NCI-H226 (cell line): Measurements from ENCODE around the gene IFNA4.
"Not testable (repeated sequence)": the region's sequence is repeated elsewhere in the genome, so short reads cannot be mapped to it uniquely, and the experiment has no call there.

Experiments used
- DNase-seq: peaks from one replicate; pipeline ENCODE4 v3.0.0-alpha.2; 2015

The IFNA4 gene

DNA sequence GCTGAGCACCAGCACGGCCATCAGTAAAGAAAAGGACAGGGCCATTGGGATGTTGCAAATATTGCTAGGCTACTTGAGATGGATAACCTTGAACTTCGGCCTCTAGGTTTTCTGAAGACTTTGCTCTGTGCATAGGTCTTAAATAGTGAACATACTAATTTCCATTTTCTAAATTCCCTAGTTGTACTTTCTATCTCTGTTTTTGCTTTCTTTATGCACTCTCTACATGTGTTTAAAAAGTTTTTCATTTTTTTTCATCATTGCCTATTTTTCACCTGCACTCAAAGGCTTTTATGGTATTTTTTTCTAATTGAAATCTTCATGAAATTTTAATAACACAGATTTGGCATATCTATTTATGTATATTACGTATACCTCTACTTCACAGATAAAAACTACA is at the start of gene IFNA4:
Gene IFNA4, minus strand, starts transcription at position 101 of the 400 bp plus-strand sequence. Its CDS starts 56 bp downstream, at position 45.
- not testable (repeated sequence) for DNase-seq

DNA sequence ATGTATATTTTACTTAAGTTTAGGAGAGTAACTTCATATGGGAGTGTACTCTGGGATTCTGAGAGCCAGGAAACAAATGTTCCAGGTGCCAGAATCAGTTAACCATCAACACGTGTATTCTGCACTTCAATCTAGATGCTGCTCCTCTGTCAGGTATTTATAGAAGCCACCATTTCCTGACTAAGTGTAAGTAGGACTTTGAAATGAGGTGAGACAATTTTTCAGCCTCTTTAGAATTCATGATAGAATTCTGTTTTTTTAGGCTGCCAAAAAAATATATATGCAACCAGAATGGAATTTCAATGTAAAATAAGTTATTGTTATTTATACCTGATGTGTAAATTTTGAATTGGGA is 49.0 kb upstream of the IFNA4 start:
- DNase-seq: not testable (repeated sequence)

DNA sequence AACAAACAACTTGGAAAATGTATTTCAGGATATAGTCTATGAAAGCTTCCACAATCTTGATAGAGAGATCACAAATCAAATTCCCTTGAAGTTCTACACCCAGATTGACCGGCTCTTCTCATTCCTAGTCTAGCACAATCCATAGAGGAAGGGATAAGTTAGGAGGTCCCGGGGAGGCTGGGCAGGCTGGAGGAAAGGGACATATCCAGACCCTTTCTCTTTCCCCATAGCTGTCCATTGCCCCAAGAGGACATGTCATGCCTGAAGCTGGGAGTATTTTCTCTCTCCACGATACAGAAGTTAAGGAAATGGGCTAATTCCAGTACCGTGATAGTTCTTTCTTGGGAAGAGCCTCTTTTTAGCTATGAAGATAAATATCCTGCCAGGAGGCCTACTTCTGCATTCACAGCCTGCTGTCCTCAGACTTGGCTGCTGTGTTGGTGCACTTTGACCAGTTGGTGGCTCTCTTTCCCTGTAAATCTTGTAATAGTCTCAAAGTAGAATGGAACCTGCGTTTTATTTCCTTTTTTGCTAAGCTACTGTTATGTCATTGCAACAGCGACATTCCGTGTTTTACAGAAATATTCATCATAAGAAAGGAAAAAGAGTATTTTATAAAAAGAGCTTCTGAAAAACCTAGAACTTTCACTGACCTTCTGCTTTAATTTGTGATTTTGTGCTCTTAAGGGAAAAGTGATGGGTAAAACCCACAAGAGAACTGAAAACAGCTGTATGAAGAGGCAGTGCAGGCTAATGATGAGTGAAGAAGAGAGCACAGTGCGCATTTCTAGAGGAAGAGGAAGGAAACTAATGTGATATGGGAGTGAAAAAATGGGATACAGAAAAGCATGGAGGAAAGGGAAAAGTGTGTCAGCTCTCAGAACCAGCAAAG is 48.3 kb upstream of the IFNA4 start:
- DNase-seq: not testable (repeated sequence)

DNA sequence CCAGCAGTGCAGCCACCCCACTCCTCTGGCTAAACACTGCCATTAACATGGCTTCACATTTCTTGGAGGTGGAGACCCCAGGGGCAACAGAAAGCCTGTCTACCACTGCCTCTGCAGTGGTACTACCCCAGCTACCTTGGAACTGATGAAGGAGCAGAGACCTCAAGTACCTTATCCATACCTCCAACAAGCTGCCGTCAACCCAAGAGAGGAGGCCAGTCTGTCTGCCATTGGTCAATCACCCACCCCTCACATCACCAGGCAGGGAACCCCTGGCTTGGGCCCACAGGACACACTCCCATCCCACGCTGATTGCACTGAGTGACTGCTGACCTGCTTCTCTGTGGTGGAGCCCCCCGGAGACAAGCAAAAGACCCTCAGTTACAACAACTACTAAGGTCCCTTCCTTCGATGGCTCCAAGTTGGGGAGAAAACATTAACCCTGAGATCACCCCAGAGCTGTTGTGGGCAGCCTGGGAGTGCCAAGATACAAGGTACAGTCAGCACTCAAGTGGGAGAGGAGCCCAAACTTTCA is 46.8 kb upstream of the IFNA4 start:
- DNase-seq: no peak

DNA sequence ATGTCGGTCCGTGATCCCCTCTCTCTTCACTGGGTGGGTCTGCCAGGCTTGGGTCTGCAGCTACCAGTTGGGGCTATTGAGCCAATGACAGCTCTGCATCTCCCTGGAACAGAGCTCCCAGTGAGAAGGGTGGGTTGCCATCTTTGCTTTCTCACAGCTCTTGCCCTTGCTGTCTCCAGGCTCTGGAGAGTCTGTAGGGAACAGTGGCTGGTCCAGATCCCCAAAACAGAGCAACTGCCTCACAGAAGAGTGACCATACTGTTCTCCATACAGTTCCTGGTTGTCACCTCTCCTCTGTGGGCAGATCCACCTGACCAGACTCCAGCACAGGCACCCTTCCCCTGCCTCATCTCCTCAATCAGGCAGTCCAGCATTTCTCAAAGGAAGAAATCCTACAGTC is 45.9 kb upstream of the IFNA4 start:
- no peak for DNase-seq

DNA sequence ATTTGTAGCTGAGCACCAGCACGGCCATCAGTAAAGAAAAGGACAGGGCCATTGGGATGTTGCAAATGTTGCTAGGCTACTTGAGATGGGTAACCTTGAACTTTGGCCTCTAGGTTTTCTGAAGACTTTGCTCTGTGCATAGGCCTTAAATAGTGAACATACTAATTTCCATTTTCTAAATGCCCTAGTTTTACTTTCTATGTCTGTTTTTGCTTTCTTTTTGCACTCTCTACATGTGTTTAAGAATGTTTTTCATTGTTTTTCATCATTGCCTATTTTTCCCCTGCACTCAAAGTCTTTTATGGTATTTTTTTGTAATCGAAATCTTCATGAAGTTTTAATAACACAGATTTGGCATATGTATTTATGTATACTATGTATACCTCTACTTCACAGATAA is 40.7 kb upstream of the IFNA4 start, which contains the start of gene IFNA17:
Gene IFNA17, minus strand, starts transcription at position 101 of the 400 bp plus-strand sequence. Its CDS starts 49 bp downstream, at position 52.
- DNase-seq: no peak

DNA sequence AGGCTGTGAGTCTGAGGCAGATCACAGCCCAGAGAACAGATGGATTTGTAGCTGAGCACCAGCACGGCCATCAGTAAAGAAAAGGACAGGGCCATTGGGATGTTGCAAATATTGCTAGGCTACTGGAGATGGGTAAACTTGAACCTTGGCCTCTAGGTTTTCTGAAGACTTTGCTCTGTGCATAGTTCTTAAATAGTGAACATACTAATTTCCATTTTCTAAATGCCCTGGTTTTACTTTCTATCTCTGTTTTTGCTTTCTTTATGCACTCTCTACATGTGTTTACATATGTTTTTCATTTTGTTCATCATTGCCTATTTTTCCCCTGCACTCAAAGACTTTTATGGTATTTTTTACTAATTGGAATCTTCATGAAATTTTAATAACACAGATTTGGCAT is 29.8 kb upstream of the IFNA4 start, which contains the start of gene IFNA16:
Gene IFNA16, minus strand, starts transcription at position 101 of the 400 bp plus-strand sequence. Its CDS starts 6 bp downstream, at position 95.
- not testable (repeated sequence) for DNase-seq

DNA sequence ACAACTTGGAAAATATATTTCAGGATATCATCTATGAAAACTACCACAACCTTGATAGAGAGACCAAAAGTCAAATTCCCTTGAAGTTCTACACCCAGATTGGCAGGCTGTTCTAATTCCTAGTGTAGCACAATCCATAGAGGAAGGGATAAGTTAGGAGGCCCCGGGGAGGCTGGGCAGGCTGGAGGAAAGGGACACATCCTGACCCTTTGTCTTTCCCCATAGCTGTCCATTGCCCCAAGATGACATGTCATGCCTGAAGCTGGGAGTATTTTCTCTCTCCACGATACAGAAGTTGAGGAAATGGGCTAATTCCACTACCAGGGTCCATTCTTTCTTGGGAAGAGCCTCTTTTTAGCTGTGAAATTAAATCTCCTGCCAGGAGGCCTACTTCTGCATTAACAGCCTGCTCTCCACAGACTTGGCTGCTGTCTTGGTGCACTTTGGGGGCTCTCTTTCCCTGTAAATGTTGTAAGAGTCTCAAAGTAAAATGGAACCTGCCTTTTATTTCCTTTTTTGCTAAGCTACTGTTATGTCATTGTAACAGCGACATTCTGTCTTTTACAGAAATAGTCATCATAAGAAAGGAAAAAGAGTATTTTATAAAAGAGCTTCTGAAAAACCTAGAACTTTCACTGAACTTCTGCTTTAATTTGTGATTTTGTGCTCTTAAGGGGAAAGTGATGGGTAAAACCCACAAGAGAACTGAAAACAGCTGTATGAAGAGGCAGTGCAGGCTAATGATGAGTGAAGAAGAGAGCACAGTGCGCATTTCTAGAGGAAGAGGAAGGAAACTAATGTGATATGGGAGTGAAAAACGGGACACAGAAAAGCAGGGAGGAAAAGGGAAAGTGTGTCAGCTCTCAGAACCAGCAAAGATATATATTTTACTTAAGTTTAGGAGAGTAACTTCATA is 26.3 kb upstream of the IFNA4 start:
- DNase-seq: not testable (repeated sequence)

DNA sequence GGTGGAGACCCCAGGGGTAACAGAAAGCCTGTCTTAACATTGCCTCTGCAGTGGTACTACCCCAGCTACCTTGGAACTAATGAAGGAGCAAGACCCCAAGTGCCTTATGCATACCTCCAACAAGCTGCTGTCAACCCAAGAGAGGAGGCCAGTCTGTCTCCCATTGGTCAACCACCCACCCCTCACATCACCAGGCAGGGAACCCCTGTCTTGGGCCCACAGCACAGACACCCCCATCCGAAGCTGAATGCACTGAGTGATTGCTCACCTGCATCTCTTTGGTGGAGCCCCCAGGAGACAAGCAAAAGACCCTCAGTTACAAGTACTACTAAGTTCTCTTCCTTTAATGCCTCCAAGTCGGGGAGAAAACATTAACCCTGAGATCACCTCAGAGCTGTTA is 24.8 kb upstream of the IFNA4 start:
- not testable (repeated sequence) for DNase-seq

DNA sequence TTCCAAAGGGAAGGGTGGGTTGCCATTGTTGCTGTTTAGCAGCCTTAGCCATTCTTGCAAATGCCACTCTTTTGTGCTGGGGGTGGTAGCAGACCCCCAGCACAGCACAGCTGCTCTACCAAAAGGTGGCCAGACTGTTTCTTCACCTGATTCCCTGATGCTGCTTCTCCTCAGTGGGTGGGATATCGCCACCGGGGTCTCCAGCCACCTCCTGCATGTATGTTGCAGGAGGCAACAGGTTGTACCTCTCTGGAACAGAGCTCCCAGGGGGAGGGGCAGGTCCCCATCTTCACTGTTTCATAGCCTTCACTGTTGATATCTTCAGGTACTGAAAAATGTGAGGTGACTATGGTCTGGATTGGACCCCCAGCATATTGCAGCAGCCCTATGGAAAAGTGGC is 23.4 kb upstream of the IFNA4 start:
- DNase-seq: not testable (repeated sequence)

DNA sequence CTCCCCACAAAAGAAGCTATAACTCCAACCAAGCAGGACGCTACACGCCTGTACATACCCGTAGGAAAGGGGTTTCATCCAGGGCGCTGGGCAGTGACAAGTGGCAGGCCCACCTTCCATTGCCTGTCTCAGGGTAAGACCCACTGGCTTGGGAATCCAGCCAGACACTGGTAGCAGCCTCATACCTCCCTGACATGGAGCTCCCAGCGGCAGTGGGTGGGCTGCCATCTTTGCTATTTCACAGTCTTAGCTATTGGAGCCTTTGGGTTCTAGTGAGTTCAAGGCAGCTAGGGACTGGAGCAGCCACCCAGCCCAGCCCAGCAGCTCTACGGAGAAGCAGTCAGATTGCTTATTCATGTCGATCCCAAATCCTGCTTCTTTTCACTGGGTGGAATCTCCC is 22.9 kb upstream of the IFNA4 start:
- no peak for DNase-seq

DNA sequence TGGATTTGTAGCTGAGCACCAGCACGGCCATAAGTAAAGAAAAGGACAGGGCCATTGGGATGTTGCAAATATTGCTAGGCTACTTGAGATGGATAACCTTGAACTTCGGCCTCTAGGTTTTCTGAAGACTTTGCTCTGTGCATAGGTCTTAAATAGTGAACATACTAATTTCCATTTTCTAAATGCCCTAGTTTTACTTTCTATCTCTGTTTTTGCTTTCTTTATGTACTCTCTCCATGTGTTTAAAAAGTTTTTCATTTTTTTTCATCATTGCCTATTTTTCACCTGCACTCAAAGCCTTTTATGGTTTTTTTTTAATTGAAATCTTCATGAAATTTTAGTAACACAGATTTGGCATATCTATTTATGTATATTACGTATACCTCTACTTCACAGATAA is 19.7 kb upstream of the IFNA4 start, which contains the start of gene IFNA10:
Gene IFNA10, minus strand, starts transcription at position 101 of the 400 bp plus-strand sequence. Its CDS starts 46 bp downstream, at position 55.
- DNase-seq: not testable (repeated sequence)

DNA sequence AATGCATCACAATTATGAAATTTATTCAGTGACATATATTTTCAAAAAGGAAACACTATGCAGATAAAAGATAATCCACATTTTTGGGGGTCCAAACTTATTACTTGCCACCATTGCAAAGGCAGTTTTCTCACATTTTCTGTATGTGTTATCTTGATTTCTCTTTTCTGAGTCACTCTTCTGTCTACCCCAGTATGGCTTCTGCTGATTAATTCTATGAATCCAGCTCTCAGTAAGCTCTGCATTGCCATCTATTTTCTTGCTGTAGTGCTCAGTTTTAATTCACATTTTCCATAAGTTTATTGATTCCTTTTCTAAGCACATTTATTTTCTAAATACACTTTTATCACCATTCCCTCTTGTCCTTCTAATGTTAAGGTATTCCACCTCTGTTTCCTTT is 17.8 kb upstream of the IFNA4 start:
- no peak for DNase-seq

DNA sequence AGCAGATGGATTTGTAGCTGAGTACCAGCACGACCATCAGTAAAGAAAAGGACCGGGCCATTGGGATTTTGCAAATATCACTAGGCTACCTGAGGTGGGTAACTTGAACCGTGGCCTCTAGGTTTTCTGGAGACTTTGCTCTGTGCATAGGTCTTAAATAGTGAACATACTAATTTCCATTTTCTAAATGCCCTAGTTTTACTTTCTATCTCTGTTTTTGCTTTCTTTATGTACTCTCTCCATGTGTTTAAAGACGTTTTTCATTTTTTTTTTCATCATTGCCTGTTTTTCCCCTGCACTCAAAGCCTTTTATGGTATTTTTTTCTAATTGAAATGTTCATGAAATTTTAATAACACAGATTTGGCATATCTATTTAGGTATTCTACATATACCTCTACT is 14.7 kb upstream of the IFNA4 start, which contains the start of gene IFNA7:
Gene IFNA7, minus strand, starts transcription at position 101 of the 400 bp plus-strand sequence. Its CDS starts 40 bp downstream, at position 61.
- DNase-seq: not testable (repeated sequence)

DNA sequence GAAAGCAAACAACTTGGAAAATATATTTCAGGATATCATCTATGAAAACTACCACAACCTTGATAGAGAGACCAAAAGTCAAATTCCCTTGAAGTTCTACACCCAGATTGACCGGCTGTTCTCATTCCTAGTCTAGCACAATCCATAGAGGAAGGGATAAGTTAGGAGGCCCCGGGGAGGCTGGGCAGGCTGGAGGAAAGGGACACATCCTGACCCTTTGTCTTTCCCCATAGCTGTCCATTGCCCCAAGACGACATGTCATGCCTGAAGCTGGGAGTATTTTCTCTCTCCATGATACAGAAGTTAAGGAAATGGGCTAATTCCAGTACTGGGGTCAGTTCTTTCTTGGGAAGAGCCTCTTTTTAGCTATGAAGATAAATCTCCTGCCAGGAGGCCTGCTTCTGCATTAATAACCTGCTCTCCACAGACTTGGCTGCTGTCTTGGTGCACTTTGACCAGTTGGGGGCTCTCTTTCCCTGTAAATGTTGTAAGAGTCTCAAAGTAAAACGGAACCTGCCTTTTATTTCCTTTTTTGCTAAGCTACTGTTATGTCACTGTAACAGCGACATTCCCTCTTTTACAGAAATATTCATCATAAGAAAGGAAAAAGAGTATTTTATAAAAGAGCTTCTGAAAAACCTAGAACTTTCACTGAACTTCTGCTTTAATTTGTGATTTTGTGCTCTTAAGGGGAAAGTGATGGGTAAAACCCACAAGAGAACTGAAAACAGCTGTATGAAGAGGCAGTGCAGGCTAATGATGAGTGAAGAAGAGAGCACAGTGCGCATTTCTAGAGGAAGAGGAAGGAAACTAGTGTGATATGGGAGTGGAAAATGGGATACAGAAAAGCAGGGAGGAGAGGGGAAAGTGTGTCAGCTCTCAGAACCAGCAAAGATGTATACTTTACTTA is 7.7 kb upstream of the IFNA4 start:
- not testable (repeated sequence) for DNase-seq

DNA sequence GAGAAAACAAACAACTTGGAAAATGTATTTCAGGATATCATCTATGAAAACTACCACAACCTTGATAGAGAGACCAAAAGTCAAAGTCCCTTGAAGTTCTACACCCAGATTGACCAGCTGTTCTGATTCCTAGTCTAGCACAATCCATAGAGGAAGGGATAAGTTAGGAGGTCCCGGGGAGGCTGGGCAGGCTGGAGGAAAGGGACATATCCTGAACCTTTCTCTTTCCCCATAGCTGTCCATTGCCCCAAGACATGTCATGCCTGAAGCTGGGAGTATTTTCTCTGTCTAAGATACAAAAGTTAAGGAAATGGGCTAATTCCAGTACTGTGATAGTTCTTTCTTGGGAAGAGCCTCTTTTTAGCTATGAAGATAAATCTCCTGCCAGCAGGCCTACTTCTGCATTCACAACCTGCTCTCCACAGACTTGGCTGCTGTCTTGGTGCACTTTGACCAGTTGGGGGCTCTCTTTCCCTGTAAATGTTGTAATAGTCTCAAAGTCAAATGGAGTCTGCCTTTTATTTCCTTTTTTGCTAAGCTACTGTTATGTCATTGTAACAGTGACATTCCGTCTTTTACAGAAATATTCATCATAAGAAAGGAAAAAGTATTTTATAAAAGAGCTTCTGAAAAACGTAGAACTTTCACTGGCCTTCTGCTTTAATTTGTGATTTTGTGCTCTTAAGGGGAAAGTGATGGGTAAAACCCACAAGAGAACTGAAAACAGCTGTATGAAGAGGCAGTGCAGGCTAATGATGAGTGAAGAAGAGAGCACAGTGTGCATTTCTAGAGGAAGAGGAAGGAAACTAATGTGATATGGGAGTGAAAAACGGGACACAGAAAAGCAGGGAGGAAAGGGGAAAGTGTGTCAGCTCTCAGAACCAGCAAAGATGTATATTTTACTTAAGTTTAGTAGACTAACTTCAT is 4.3 kb downstream of the IFNA4 start:
- DNase-seq: not testable (repeated sequence)

DNA sequence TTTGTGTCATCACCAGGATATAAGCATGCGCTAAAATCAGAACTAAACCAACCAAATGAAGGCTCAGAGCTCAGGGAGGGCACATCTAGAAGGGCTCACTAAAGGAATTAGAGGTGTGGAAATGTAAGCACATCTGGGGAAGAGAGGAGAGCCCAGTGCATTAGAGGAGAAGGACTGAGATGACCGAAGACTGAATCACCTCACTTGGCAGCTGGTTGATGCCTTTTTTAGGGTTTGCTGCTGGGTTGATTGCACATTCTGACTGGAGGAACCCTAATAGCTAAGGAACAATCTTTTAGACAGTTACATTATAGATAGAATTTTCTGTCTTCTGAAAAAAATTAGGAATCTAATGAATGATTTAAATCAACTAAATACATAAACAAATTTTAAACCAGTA is 12.7 kb downstream of the IFNA4 start:
- no peak for DNase-seq

DNA sequence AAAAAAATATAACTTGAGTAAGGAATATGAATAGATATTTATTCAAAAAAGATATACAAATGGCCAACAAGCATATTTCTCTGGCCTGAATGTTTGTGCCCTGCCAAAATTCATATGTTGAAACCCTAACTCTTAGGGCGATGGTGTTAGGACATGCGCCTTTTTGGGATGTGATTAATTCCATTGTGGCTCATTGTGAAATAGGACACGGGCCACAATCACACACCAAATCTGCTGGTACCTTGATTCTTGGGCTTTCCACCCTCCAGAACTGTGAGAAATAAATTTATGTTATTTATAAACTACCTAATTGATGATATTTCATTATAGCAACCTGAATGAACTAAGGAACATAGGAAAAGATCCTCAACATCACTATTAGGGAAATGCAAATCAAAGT is 15.2 kb downstream of the IFNA4 start:
- DNase-seq: no peak

DNA sequence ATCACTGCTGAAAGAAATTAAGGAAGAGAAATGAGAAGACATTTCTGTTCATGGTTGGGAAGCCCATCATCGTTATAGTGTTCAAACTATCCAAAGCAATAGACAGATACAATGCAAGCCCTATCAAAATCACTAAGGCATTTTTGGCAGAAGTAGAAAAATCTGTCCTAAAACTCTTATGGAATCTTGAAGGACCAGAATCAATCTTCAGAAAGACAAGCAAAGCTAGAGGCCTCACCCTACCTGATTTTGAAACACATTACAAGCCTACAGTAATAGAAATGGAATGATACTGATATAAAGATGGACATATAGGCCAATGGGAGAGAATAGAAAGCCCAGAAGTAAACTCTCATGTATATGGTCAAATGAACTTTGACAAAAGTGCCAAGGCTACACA is 16.0 kb downstream of the IFNA4 start:
- DNase-seq: no peak

DNA sequence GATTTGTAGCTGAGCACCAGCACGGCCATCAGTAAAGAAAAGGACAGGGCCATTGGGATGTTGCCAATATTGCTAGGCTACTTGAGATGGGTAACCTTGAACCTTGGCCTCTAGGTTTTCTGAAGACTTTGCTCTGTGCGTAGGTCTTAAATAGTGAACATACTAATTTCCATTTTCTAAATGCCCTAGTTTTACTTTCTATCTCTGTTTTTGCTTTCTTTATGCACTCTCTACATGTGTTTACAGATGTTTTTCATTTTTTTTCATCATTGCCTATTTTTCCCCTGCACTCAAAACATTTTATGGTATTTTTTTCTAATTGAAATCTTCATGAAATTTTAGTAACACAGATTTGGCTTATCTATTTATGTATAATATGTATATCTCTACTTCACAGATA is 20.8 kb downstream of the IFNA4 start, which contains the start of gene IFNA21:
Gene IFNA21, minus strand, starts transcription at position 101 of the 400 bp plus-strand sequence. Its CDS starts 48 bp downstream, at position 53.
- DNase-seq: not testable (repeated sequence)
